ENCODE results near the gene ST3GAL3. TPM values are rescaled to one million over a fixed set of nuclear protein-coding genes. Genes with fewer than 3 reads are reported as not detected.

ST3GAL3 gene
- total RNA-seq, 1 experiment from 2014 or later = 8.6 TPM

DNA sequence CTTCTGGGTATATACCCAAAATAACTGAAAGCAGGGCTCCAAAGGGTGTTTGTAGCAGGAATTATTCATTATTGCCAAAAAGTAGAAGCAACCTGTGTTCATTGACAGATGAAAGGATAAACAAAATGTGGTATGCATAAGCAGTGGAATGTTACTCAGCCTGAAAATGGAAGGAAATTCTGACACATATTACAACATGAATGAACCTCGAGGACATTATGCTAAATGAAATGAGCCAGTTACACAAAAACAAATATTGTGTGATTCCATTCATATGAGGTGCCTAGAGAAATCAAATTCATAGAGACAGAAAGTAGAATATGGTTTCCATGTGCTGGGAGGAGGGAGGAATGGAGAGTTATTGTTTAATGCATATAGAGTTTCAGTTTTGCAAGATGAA lies 140.0 kb downstream of the ST3GAL3 start:
- POLR2A ChIA-PET = no interaction called here
- H3K9me3 Mint-ChIP-seq = peaks cover 13% of the 10 kb centered on the region
- H3K27ac Mint-ChIP-seq = peak overlapping the region; percentile 34; the same call in 1 of the 2 replicates
- TF ChIP-seq NR2C2 (CRISPR knock-in tag; IDR thresholded peaks at IDR 0.05) (no peak), RELA (CRISPR knock-in tag; IDR thresholded peaks at IDR 0.05; ENCODE audit: borderline replicate concordance) (no peak), TEAD4 (CRISPR knock-in tag; IDR thresholded peaks at IDR 0.05) (no peak), NFATC4 (CRISPR knock-in tag; IDR thresholded peaks at IDR 0.05) (no peak), FOXK1 (CRISPR knock-in tag; IDR thresholded peaks at IDR 0.05) (no peak), GABPB1 (CRISPR knock-in tag; IDR thresholded peaks at IDR 0.05) (no peak), NFYB (CRISPR knock-in tag; conservative IDR thresholded peaks at IDR 0.05; ENCODE audit: low read depth) (no peak), CBFB (CRISPR knock-in tag; IDR thresholded peaks at IDR 0.05; ENCODE audit: low read depth) (no peak), RORB (CRISPR knock-in tag; IDR thresholded peaks at IDR 0.05) (no peak), KAT7 (CRISPR knock-in tag; IDR thresholded peaks at IDR 0.05; ENCODE audit: borderline replicate concordance) (no peak), ZNF138 (CRISPR knock-in tag; conservative IDR thresholded peaks at IDR 0.05) (no peak), GRHL2 (CRISPR knock-in tag; IDR thresholded peaks at IDR 0.05; ENCODE audit: insufficient replicate concordance, severe bottlenecking) (no peak), ZBTB21 (CRISPR knock-in tag; IDR thresholded peaks at IDR 0.05; ENCODE audit: borderline replicate concordance) (no peak), SMAD4 (CRISPR knock-in tag; IDR thresholded peaks at IDR 0.05) (no peak)
- TF ChIP-seq, protein P1, sequence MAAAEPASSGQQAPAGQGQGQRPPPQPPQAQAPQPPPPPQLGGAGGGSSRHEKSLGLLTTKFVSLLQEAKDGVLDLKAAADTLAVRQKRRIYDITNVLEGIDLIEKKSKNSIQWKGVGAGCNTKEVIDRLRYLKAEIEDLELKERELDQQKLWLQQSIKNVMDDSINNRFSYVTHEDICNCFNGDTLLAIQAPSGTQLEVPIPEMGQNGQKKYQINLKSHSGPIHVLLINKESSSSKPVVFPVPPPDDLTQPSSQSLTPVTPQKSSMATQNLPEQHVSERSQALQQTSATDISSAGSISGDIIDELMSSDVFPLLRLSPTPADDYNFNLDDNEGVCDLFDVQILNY (CRISPR knock-in tag; IDR thresholded peaks at IDR 0.05) = no peak
- TF ChIP-seq, protein P2, sequence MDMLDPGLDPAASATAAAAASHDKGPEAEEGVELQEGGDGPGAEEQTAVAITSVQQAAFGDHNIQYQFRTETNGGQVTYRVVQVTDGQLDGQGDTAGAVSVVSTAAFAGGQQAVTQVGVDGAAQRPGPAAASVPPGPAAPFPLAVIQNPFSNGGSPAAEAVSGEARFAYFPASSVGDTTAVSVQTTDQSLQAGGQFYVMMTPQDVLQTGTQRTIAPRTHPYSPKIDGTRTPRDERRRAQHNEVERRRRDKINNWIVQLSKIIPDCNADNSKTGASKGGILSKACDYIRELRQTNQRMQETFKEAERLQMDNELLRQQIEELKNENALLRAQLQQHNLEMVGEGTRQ (CRISPR knock-in tag; IDR thresholded peaks at IDR 0.05) = no peak
- TF ChIP-seq, protein P3, sequence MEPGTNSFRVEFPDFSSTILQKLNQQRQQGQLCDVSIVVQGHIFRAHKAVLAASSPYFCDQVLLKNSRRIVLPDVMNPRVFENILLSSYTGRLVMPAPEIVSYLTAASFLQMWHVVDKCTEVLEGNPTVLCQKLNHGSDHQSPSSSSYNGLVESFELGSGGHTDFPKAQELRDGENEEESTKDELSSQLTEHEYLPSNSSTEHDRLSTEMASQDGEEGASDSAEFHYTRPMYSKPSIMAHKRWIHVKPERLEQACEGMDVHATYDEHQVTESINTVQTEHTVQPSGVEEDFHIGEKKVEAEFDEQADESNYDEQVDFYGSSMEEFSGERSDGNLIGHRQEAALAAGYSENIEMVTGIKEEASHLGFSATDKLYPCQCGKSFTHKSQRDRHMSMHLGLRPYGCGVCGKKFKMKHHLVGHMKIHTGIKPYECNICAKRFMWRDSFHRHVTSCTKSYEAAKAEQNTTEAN (CRISPR knock-in tag; IDR thresholded peaks at IDR 0.05) = no peak
- TF ChIP-seq, protein P4, sequence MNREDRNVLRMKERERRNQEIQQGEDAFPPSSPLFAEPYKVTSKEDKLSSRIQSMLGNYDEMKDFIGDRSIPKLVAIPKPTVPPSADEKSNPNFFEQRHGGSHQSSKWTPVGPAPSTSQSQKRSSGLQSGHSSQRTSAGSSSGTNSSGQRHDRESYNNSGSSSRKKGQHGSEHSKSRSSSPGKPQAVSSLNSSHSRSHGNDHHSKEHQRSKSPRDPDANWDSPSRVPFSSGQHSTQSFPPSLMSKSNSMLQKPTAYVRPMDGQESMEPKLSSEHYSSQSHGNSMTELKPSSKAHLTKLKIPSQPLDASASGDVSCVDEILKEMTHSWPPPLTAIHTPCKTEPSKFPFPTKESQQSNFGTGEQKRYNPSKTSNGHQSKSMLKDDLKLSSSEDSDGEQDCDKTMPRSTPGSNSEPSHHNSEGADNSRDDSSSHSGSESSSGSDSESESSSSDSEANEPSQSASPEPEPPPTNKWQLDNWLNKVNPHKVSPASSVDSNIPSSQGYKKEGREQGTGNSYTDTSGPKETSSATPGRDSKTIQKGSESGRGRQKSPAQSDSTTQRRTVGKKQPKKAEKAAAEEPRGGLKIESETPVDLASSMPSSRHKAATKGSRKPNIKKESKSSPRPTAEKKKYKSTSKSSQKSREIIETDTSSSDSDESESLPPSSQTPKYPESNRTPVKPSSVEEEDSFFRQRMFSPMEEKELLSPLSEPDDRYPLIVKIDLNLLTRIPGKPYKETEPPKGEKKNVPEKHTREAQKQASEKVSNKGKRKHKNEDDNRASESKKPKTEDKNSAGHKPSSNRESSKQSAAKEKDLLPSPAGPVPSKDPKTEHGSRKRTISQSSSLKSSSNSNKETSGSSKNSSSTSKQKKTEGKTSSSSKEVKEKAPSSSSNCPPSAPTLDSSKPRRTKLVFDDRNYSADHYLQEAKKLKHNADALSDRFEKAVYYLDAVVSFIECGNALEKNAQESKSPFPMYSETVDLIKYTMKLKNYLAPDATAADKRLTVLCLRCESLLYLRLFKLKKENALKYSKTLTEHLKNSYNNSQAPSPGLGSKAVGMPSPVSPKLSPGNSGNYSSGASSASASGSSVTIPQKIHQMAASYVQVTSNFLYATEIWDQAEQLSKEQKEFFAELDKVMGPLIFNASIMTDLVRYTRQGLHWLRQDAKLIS (CRISPR knock-in tag; IDR thresholded peaks at IDR 0.05; ENCODE audit: borderline replicate concordance) = no peak
- TF ChIP-seq, protein P5, sequence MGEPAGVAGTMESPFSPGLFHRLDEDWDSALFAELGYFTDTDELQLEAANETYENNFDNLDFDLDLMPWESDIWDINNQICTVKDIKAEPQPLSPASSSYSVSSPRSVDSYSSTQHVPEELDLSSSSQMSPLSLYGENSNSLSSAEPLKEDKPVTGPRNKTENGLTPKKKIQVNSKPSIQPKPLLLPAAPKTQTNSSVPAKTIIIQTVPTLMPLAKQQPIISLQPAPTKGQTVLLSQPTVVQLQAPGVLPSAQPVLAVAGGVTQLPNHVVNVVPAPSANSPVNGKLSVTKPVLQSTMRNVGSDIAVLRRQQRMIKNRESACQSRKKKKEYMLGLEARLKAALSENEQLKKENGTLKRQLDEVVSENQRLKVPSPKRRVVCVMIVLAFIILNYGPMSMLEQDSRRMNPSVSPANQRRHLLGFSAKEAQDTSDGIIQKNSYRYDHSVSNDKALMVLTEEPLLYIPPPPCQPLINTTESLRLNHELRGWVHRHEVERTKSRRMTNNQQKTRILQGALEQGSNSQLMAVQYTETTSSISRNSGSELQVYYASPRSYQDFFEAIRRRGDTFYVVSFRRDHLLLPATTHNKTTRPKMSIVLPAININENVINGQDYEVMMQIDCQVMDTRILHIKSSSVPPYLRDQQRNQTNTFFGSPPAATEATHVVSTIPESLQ (CRISPR knock-in tag; IDR thresholded peaks at IDR 0.05) = no peak
- DNase-seq (ENCODE audit: low spot score) (no peak), ATAC-seq (no peak)
- H3K4me1 Mint-ChIP-seq = peaks cover 14% of the 10 kb centered on the region
- H3K36me3 Mint-ChIP-seq = peaks cover 15% of the 10 kb centered on the region
- peaks cover 3% of the 10 kb centered on the region; the same call in 1 of the 2 replicates for H3K27me3 Mint-ChIP-seq (ENCODE audit: low read depth)
- H3K4me3 Mint-ChIP-seq = no peak overlapping the region
- CTCF ChIA-PET = no interaction called here

Data from WTC11 (cell line).